Activated B cell treated with CpG ODN at 0.5 μM for 24 hours (primary cell): ENCODE measurements around the gene AFG3L2. TPM values are rescaled to one million over a fixed set of nuclear protein-coding genes. Genes with fewer than 3 reads are reported as not detected.
"Not testable (repeated sequence)": the region's sequence is repeated elsewhere in the genome, so short reads cannot be mapped to it uniquely, and the experiment has no call there.

Experiments used
- ATAC-seq: fragments of 200-7000 bp; cut with Tn5 transposase; one replicate; pipeline ENCODE4 v1.10.0; 2021; ENCODE audit warnings: low read depth, mild to moderate bottlenecking, moderate library complexity
- CTCF ChIA-PET: fragments of 350-600 bp; sonication (Branson Sonifier 250); formaldehyde crosslinking; loops from one replicate; lab custom pipeline; 2021; ENCODE audit warnings: antibody characterized with exemption; lab: Charles Lee
- POLR2A ChIA-PET: fragments of 350-600 bp; sonication (Branson Sonifier 250); formaldehyde crosslinking; loops from one replicate; lab custom pipeline; 2021; ENCODE audit warnings: antibody characterized with exemption; lab: Charles Lee
- DNase-seq: peaks from one replicate; pipeline ENCODE4 v3.0.0; 2022
- H3K27ac Mint-ChIP-seq: one replicate; pipeline ENCODE4 v1.8.0; 2020; ENCODE audit warnings: mixed read lengths
- H3K27me3 Mint-ChIP-seq: one replicate; pipeline ENCODE4 v1.8.0; 2021; ENCODE audit warnings: mixed read lengths
- H3K36me3 Mint-ChIP-seq: one replicate; pipeline ENCODE4 v1.8.0; 2021; ENCODE audit warnings: low read depth, mixed read lengths
- H3K4me1 Mint-ChIP-seq: one replicate; pipeline ENCODE4 v1.8.0; 2021; ENCODE audit warnings: mixed read lengths
- H3K4me3 Mint-ChIP-seq: one replicate; pipeline ENCODE4 v1.8.0; 2020; ENCODE audit warnings: mild to moderate bottlenecking, mixed read lengths
- H3K9me3 Mint-ChIP-seq: one replicate; pipeline ENCODE4 v1.8.0; 2020; ENCODE audit warnings: mixed read lengths
- intact Hi-C: fragments of 100-400 bp; cut with micrococcal nuclease; formaldehyde crosslinking; loops from one replicate; pipeline ENCODE4 v1.15.1; 2024
- total RNA-seq: library from RNA; stranded (reverse); gene quantifications from 2 replicates; pipeline ENCODE4 v1.2.3, GENCODE V29; 2022
- TF ChIP-seq, protein P1 (sequence below): fragments of 200-600 bp; IDR thresholded peaks from one replicate; pipeline ENCODE4 v1.8.0; 2022; ENCODE audit warnings: antibody characterized with exemption, mild to moderate bottlenecking

The AFG3L2 gene
- total RNA-seq, 1 donor from 2014 or later = 49.9 TPM

DNA sequence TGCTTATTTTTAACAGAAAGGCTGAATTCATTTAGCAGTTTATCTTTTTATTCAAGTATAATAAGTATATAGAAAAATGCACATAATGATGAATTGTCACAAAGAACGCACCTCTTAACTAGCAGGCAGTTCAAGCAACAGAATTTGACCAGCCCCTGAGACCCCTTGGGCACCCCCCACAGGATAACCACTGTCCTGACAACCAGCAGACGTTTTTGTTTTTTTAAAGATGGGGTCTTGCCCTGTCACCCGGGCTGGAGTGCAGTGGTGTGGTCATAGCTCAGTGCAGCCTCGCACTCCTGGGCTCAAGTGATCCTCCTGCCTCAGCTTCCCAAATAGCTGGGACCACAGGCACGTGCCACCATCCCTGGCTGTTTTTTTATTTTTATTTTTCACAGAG, 44.7 kb upstream of the AFG3L2 start:
- intact Hi-C loops = loop anchor here (5.0 kb wide), 1 partner anchor 439 kb away; the partner anchor contains the start of gene IMPA2

GRCh38 chr18:12420821-12421421, 43.9 kb upstream of the AFG3L2 start:
- ATAC-seq (no peak), DNase-seq (no peak)
- TF ChIP-seq, protein P1, sequence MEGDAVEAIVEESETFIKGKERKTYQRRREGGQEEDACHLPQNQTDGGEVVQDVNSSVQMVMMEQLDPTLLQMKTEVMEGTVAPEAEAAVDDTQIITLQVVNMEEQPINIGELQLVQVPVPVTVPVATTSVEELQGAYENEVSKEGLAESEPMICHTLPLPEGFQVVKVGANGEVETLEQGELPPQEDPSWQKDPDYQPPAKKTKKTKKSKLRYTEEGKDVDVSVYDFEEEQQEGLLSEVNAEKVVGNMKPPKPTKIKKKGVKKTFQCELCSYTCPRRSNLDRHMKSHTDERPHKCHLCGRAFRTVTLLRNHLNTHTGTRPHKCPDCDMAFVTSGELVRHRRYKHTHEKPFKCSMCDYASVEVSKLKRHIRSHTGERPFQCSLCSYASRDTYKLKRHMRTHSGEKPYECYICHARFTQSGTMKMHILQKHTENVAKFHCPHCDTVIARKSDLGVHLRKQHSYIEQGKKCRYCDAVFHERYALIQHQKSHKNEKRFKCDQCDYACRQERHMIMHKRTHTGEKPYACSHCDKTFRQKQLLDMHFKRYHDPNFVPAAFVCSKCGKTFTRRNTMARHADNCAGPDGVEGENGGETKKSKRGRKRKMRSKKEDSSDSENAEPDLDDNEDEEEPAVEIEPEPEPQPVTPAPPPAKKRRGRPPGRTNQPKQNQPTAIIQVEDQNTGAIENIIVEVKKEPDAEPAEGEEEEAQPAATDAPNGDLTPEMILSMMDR = no peak
- POLR2A ChIA-PET = no interaction called here
- Mint-ChIP-seq H3K36me3 (no peaks in the 10 kb centered on the region), H3K4me3 (peak overlapping the region; percentile 69), H3K27me3 (no peaks in the 10 kb centered on the region), H3K4me1 (peaks cover 15% of the 10 kb centered on the region), H3K9me3 (no peaks in the 10 kb centered on the region), H3K27ac (no peak overlapping the region)
- CTCF ChIA-PET = no interaction called here
- intact Hi-C loops = loop anchor here (1.0 to 5.0 kb wide), 3 partner anchors 13 to 439 kb away; partner anchors contain the start of genes AFG3L2 and IMPA2

More for the DNA sequence above, 44.7 kb upstream of the AFG3L2 start:
- Mint-ChIP-seq H3K4me1 (peaks cover 15% of the 10 kb centered on the region), H3K9me3 (no peaks in the 10 kb centered on the region), H3K27ac (no peak overlapping the region), H3K4me3 (no peak overlapping the region), H3K36me3 (no peaks in the 10 kb centered on the region), H3K27me3 (no peaks in the 10 kb centered on the region)
- ChIA-PET CTCF (interaction anchor here (0.6 kb wide), 1 partner anchor 524 kb away, joined by 3 read pairs; no protein-coding TSS in a partner anchor), POLR2A (no interaction called here)
- ATAC-seq = no peak
- DNase-seq = no peak
- TF ChIP-seq, protein P1 = no peak

GRCh38 chr18:12417687-12418086, 40.7 kb upstream of the AFG3L2 start:
- H3K9me3 Mint-ChIP-seq = no peaks in the 10 kb centered on the region
- H3K27ac Mint-ChIP-seq = no peak overlapping the region
- no peaks in the 10 kb centered on the region for H3K27me3 Mint-ChIP-seq
- no peak for ATAC-seq
- peaks cover 15% of the 10 kb centered on the region for H3K4me1 Mint-ChIP-seq
- intact Hi-C loops = no loop called here
- no peaks in the 10 kb centered on the region for H3K36me3 Mint-ChIP-seq
- ChIA-PET CTCF (no interaction called here), POLR2A (no interaction called here)
- no peak for DNase-seq
- TF ChIP-seq, protein P1 = no peak
- no peak overlapping the region for H3K4me3 Mint-ChIP-seq

DNA sequence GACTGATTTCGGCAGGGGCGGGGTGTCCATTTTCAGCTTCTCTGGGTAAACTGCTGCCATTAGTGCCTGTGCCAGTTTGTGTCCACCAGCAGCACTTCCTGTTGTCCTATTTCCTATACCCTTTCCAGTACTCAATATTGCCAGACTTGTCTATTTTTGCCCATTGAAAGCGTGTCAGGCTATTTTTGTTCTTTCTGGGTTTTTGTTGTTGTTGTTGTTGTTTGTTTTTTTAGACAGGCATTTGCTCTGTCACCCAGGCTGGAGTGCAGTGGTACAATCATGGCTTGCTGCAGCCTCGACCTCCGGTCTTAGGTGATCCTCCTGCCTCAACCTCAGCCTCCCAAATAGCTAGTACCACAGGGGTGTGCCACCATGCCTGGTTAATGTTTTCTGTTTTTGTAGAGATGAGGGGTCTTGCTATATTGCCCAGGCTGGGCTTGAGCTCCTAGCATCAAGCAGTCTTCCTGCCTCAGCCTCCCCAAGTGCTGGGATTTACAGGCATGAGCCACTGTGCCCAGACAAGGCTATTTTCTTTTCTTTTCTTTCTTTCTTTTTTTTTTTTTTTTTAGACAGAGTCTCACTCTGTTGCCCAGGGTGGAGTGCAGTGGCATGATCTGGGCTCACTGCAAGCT, 39.2 kb upstream of the AFG3L2 start:
- H3K27me3 Mint-ChIP-seq = no peaks in the 10 kb centered on the region
- ChIA-PET CTCF (no interaction called here), POLR2A (no interaction called here)
- DNase-seq = no peak
- H3K36me3 Mint-ChIP-seq = no peaks in the 10 kb centered on the region
- ATAC-seq = no peak
- no peak overlapping the region for H3K27ac Mint-ChIP-seq
- no peak overlapping the region for H3K4me3 Mint-ChIP-seq
- TF ChIP-seq, protein P1 = no peak
- H3K4me1 Mint-ChIP-seq = peaks cover 12% of the 10 kb centered on the region
- intact Hi-C loops = no loop called here
- H3K9me3 Mint-ChIP-seq = no peaks in the 10 kb centered on the region

- H3K4me1 Mint-ChIP-seq = peaks cover 16% of the 10 kb centered on the region
- H3K4me3 Mint-ChIP-seq = no peak overlapping the region
- no peak for DNase-seq
- no peak overlapping the region for H3K27ac Mint-ChIP-seq
- ChIA-PET POLR2A (interaction anchor here (0.7 kb wide), 1 partner anchor 96 kb away, joined by 7 read pairs; no protein-coding TSS in a partner anchor), CTCF (no interaction called here)
- TF ChIP-seq, protein P1 = no peak
- no peaks in the 10 kb centered on the region for H3K27me3 Mint-ChIP-seq
- intact Hi-C loops = no loop called here
- H3K9me3 Mint-ChIP-seq = no peaks in the 10 kb centered on the region
- ATAC-seq = no peak
- peaks cover 1% of the 10 kb centered on the region for H3K36me3 Mint-ChIP-seq
Measured at GRCh38 chr18:12411456-12411855, 34.4 kb upstream of the AFG3L2 start.

DNA sequence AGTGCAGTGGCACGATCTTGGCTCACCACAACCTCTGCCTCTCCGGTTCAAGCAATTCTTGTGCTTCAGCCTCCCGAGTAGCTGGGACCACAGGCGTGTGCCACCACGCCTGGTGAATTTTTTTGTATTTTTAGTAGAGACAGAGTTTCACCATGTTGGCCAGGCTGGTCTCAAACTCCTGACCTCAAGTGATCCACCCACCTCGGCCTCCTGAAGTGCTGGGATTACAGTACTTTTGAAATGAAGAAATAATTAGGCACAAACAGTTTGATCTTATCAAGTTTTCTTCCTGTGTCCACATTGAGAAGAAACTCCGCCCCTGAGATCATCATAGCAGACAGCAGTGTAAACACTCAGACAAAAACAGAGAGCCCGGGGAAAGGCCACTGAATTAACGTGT, 33.7 kb upstream of the AFG3L2 start:
- CTCF ChIA-PET = not testable (repeated sequence)

More for the DNA sequence above, 33.7 kb upstream of the AFG3L2 start:
- POLR2A ChIA-PET = interaction anchor here (0.7 kb wide), 1 partner anchor 95 kb away, joined by 7 read pairs; no protein-coding TSS in a partner anchor
- H3K36me3 Mint-ChIP-seq, intact Hi-C loops, H3K4me3 Mint-ChIP-seq, H3K27ac Mint-ChIP-seq, ATAC-seq, DNase-seq, H3K27me3 Mint-ChIP-seq, H3K9me3 Mint-ChIP-seq: not testable (repeated sequence)
- peaks cover 18% of the 10 kb centered on the region for H3K4me1 Mint-ChIP-seq
